GM19455 (cell line): ENCODE results near the gene AP3D1.
A peak's percentile ranks its signal among the peaks of the same experiment; 100 is the strongest.
"Not testable (repeated sequence)": the region's sequence is repeated elsewhere in the genome, so short reads cannot be mapped to it uniquely, and the experiment has no call there.

ENCODE experiments used
- ATAC-seq: cut with Tn5 transposase; IDR thresholded peaks from one replicate; pipeline ENCODE4 v1.9.1; 2021; ENCODE audit not compliant: unreplicated experiment

Gene AP3D1

DNA sequence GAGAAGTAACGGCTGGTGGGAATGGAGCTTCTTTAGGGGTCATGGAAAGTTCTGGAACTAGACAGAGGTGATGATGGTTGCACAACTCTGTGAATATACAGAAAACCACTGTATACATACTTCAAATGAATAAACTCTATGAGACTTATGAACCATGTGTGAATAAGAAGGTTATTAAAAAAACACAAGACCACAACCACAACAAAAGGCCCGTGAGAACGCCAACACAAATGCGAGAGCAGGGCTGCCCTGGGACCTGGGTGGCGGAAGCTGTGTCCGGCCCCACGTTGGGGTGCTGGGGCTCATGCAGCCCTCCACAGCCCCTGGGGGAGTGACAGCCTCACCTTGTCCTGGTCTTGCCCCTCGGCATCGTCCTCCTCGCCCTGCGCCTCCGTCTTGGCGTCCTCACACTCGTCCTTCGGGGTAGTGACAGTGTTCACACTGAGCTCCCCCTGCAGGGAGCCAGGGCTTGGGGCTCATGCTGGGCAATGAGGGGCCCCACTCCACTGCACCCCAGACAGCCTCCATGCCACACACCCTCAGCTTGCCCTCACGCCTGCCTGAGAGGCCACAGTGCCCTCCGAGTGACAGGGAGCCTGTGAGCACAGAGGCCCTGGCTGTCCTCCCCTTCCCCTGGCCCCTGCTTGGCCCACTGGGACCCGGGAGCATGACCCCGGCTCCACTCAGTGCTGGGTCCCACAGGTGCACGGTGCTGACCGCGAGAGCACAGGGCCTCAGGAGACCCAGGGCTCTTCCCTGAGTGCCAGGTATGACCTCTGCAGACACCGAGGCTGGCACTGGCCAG, 38.6 kb downstream of the AP3D1 start:
- no peak for ATAC-seq

DNA sequence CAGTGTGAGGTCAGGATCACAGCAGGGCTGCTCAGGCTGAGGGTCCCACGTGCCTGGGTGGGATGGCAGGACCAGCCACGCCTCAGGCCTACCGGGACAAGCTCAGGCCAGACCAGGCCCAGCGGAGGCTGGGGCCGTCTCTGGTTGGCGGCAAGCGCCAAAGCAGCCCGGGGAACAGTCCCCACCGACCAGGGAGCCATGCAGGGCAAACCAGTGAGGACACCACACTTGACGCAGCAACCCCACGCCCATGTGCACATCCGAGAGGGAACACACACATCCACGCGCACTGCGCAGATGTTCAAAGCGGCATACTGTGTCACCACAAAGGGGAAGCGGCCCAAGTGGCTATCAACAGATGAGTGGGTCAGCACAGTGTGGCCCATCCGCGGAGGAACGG, 39.5 kb downstream of the AP3D1 start:
- ATAC-seq: no peak

DNA sequence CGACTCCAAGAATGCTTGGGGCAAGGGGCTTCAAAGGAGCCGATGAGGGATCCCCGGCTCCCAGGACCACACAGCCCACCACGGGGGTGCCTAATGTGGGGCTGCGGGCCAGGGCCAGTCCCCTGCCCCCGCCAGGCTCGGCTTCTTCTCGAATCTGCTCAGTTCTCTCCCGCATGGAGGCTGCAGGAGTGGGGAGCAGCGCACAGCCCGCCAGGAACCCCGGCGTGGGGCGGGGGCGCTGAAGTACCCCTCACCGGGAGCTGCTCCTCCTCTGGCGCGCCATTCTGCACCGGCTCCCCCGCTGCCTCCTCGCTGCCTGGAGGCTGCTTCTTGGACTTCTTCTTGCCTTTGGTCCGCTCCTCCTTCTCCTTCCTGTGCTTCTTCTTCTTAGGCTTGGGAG, 39.9 kb downstream of the AP3D1 start:
- ATAC-seq: no peak

DNA sequence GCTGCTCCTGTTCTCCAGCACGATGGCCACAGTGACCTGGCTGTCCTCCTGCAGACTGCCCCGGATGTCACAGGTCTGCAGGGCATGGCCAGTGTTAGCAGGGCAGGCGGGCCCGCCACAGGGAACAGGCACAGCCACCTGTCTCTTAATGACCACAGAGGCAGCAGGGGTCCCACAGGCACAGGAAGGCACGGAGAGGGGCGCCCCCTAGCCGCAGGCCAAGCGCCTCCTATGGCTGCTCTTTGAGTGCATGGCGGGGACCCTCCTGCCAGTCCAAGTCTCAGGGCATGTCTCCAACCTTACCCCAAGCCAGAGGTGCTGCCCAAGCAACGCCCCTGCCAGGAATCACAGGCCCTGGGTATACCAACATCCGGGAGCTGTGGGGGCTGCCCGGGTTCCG, 40.5 kb downstream of the AP3D1 start:
- no peak for ATAC-seq

DNA sequence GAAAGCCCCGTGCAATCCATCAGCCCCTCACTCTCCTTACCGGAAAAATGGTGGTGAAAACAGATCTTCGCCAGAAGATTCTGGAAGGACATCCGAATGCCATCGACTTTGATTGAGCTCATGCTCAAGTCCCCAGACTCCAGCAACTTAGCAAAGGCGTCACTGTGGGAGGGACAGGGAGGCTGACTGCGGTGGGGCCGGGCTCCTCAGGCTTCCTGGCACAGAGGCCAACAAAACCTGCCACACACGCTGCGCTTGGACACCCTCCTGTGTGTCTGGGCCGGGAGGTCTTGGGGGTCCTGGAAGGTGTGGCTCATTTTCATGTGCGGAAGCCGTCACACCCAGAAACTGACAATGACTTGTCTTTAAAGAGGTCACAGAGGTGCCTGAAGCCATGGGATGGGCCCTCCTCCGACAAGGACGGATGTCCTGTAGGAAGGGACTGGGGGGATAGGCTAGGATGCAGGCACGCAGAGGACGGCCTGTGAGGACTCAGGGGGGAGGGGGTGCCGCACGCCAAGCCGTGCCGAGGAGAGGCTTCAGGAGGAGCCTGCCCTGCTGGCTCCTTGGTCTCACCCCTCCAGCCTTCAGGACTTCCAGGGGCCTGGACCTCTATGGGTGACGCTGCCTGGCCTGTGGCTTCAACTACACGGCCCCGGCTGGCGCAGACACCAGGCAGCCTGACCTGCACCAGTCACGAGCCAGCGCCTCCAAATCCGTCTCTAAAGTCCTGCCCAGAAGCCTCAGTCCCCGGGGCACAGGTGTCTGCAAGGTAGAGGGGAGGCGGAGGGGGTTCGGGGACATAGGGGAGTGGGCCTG, 42.1 kb downstream of the AP3D1 start:
- no peak for ATAC-seq

DNA sequence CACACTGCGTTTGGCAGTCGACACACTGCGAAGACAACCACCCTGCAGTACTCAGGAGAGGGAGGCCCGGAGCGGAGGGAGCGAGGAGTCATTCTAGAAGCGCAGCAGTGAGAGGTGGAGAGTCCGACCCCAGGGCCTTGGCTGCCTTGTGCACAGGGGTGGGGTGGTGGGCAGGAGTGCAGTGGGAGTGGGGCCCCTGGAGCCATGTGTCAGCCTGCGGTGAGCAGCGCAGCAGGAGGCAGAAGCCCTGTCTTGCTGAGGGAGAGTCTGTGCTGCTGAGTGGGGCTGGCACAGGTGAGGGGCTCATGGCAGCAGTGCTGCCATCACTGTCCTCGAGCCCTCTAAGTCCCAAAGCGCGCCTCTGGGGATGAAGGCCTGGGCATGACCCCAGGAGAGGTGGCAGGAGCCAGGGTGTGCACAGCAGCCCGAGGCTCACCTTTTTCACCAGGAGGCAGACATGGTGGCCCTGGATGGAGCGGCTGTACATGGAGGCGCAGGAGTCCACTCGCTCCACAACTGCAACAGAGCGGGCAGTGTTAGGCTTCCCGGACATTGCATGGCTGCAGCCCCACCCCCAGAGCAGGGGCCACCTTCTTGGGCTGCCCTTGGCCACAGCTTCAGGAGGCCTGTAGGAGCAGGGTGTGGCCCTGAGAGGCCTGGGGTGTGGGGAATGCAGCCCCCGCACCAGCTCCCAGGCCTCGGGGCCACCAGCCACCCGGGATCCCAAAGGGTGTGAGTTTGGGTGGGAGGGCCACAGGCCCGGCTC, 42.9 kb downstream of the AP3D1 start:
- ATAC-seq: no peak

DNA sequence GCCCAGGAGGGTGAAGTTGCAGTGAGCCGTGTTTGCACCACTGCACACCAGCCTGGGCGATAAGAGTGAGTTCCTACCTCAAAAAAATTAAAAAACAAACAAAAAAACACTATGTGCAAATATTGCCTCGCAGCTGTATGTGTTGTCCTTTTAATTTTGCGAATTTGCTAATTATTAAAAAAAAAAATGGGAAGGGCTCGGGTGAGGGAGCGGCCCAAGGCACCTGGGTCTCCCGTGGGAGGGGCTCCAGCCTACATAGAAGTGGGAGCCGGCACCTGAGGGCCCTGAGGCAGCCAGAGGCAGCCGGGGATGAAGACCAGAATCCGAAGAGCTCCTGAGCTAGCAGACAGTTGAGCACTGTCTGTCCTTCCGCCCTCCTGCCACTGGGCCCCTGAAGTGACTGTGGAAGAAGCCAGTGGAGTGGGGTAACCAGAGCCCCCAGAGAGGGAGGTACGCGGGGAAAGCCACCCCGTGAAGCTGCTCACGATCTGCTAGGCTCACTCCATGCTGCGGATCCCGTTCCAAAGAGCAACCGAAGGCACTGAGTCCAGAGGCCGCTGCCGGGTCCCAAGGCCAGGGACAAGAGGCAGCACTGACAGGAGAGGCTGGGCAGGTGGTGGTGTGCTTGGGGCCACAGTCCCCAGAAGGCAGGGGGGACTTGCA, 48.2 kb downstream of the AP3D1 start:
- ATAC-seq: no peak

DNA sequence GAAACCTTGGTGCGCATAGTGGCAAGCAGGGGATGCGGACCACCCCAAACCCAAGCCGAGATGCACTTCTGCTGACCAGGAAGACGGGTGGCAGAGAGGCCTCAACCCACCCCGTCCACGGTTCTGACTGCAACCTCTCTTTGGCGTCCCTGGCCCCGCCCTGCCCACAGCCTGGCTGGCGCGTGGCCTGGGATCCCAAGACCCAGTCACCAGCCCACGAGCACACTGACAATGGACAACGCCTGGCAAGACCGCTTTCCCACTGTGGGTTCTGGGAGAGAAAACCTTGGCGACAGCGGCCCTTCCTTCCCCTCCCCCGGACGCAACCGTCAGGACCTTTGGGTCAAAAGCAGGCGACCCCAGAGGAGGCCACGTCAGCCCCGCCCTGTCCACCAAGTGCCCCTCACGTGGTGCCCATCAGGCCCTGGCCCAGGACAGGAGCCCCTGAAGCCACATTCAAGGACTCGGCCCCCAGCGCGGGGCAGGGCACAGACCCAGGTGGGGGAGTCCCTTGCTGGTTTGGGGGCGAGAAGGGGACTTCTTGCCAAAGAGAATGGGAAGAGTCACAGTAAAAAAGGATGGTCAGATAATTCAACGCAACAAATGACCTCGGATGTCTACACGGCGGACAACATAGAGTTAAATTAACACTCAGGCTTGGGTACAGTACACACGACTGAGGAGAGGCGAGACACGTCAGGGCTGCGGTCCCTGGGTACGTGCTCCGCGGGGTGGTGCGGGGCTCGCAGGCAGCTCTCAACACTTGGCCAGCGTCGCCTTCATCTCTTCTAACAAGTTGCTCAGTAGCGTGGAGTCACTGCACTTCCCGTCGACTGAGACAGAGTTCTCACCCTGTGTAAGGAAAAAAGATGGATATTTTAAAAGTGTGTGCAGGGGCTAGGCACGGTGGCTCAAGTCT, 49.7 kb downstream of the AP3D1 start:
- no peak for ATAC-seq

DNA sequence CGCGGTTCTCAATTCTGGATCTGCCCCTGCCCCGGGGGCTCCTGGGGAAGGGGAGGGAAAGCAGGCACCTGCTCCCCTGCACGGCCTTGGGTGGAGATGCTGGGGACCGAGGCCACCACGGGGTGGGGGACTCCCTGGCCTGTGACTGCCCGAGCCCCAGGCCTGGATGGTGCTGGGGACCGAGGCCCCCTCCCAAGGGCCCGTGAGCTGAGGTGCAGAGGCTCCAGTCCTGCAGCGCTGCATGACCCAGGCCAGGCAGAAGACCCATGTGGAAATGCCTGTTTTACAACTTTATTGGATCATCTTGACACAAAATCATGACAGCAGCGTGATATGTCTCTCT, 50.7 kb downstream of the AP3D1 start:
- no peak for ATAC-seq

DNA sequence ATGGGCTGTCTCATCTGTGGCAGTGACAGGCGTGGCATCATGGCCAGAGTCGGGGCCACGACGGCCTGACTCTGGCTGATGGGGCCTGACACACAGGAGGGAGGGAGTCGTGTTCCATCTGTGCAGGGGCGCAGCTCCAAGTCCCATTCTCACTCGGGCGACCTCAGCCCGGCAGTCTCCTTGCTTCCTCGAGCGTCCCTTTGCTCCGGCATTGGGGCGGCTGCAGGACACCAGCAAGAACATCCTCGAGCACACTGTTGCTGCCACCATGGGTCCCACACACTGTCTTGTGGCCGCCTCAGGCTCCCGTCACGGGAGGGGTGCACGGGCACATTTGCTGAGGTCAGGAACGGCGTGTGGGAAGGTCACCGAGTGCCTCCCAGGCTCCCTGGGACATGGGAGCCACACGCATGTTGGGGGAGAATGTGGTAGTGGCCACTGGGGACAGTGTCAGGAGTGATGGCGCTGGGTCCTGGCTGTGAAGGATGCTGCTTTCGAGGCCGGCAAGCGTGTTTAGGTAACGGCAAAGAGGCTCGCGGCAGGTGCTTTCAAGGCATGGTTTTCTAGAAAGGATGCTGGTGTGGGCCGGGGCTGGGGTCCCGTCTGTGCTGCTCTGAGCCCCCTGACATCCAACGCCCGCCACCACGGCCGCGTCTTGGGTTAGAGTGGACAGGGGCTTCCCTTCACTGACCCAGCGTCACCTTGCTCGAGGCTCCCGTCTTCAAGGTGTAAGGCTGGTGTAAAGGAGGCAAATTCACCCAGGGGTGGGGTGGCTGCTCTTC, 51.2 kb downstream of the AP3D1 start:
- no peak for ATAC-seq

DNA sequence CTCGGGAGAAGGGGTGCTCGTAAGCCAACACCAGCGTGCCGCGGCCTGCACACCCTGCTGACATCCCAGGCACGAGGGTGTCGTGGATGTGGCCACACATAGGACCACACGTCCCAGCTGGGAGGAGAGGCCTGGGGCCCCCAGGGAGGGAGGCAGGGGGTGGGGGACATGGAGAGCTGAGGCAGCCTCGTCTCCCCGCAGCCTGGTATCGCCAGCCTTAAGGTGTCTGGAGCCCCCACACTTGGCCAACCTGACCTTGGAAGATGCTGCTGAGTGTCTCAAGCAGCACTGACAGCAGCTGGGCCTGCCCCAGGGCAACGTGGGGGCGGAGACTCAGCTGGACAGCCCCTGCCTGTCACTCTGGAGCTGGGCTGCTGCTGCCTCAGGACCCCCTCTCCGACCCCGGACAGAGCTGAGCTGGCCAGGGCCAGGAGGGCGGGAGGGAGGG, 52.3 kb downstream of the AP3D1 start:
- no peak for ATAC-seq

DNA sequence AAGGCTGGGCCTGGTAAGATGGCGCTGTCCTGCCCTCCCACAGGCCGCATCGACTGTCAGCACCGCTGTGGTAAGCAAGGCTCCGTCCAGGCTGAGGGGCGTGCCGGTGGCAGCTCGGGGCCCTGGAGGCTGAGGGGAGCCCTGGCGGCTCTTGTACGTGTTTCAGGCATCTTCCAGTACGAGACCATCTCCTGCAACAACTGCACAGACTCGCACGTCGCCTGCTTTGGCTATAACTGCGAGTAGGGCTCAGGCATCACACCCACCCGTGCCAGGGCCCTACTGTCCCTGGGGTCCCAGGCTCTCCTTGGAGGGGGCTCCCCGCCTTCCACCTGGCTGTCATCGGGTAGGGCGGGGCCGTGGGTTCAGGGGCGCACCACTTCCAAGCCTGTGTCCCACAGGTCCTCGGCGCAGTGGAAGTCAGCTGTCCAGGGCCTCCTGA, 53.5 kb downstream of the AP3D1 start:
- no peak for ATAC-seq

DNA sequence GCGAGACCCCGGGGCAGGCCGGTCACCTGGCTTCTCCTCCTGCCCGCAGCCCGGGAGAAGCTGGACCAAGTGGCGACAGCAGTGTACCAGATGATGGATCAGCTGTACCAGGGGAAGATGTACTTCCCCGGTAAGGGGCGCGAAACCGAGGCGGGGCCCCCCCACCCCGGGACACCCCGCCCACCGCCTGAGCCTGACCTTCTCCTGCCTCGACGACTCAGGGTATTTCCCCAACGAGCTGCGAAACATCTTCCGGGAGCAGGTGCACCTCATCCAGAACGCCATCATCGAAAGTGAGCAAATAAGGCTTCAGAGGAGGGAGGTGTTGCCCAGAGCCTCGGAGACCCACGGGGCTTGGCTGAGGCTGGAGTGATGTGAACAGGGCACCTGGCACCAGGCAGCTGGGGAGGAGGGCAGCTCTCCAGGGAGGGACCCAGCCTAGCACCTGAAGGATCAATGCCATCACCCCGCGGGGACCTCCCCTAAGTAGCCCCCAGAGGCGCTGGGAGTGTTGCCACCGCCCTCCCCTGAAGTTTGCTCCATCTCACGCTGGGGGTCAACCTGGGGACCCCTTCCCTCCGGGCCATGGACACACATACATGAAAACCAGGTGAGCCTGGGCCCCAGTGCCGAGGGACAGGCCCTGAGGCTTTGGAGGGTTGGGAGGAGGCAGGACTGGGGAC, 54.0 kb downstream of the AP3D1 start:
- peak; percentile 1 for ATAC-seq

DNA sequence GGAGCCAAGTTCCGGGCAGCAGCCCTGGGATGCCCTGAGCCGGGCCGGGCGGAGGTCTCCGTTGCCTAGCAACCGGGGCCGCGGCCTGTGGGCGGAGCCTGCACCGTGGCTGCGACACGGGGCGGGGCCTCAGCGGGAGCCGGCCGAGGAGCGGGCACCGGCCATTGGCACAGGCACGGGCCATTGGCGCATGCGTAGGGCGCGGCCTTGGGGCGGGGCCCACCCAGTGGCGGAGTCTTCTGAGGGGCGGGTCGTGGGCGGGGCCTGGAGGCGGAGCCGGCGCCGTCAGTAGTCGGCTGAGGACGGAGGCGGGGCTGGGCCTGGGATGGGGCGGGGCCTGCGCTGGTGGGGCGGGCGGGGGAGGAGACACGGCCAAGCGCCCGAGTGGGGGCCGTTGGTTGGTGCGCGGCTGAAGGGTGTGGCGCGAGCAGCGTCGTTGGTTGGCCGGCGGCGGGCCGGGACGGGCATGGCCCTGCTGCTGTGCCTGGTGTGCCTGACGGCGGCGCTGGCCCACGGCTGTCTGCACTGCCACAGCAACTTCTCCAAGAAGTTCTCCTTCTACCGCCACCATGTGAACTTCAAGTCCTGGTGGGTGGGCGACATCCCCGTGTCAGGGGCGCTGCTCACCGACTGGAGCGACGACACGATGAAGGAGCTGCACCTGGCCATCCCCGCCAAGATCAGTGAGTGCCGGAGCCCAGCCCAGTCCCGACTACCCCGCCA, 54.7 kb downstream of the AP3D1 start, which contains the start of gene IZUMO4:
Gene IZUMO4, plus strand, starts transcription at position 436 of the 723 bp plus-strand sequence. Its CDS starts 31 bp downstream, at position 467.
- peak; percentile 47 for ATAC-seq

DNA sequence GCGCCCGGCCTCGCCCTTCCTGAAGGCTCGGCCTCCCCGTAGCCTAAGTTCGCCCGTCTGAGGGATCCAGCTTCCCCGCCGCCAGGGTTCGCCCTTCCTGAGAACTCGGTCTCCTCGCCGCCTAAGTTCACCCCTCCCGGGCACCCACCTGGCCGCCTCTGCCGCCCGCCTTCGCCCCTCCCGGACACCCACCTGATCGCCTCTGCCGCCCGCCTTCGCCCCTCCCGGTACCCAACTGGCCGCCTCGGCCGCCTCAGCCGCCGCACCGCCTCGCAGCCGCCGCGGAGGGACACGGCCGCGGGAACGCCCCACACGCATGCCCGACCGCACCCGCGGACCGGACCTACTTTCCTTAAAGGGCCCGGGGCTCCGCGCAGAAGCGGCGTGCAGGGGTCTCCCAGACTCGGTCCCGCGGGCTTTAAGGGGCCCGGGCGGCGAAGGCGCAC, 55.3 kb downstream of the AP3D1 start, which contains the start of gene MOB3A:
Gene MOB3A, minus strand, starts transcription at position 293 of the 446 bp plus-strand sequence. CDS start 17,766 bp downstream, outside the sequence.
- peak; percentile 27 for ATAC-seq

DNA sequence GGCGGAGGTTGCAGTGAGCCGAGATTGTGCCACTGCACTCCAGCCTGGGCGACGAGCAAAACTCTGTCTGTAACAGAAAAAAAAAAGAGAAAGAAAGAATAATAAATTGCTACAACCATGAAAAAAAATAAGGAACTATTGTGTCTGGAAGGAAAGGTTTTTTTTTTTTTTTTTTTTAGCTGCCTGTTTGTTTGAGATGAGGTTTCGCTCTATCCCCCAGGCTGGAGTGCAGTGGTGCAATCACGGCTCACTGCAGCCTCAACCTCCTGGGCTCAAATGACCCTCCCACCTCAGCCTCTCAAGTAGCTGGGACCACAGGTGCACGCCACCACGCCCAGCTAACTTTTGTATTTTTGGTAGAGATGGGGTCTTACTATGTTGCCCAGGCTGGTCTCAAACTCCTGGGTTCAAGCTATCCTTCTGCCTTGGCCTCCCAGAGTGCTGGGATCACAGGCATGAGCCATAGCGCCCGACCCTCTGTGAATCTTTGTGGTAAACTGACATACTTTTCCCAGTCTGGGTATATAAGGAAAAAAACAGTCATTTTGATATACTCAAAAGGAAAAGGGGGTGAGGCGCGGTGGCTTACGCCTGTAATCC, 59.3 kb downstream of the AP3D1 start:
- ATAC-seq: not testable (repeated sequence)

DNA sequence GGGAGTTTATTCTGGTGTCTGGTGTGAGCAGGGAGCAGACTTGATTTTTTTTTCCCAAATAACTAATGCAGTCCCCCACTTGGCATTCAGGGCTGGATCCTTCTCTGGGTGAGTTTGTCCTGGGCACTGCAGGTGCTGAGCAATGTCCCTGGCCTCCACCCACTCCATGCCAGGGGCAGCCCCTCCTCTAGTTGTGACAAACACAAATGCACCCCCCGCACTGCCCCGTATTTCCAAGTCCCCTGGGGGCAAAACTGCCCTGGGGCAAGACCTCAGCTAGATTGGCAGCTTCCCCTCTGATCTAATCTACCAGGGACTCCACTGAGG, 61.7 kb downstream of the AP3D1 start:
- no peak for ATAC-seq
